SK-N-SH (cell line): ENCODE measurements around the gene RHOU.

Experiments used
- CTCF ChIP-seq: fragments of 200-600 bp; sonication (generic); IDR thresholded peaks from 2 replicates; pipeline ENCODE4 v1.6.1; 2017; ENCODE audit warnings: antibody characterized with exemption, mild to moderate bottlenecking, moderate library complexity
- ELF1 ChIP-seq: IDR thresholded peaks from 2 replicates; pipeline ENCODE4 v1.4.0; 2012
- TF ChIP-seq, protein P1 (sequence below): IDR thresholded peaks from 2 replicates; pipeline ENCODE4 v1.6.1; 2012; ENCODE audit warnings: mild to moderate bottlenecking, low read depth, low read length, moderate library complexity

GRCh38 chr1:228740543-228741317 lies 5.5 kb downstream of the RHOU start:
- TF ChIP-seq, protein P1, sequence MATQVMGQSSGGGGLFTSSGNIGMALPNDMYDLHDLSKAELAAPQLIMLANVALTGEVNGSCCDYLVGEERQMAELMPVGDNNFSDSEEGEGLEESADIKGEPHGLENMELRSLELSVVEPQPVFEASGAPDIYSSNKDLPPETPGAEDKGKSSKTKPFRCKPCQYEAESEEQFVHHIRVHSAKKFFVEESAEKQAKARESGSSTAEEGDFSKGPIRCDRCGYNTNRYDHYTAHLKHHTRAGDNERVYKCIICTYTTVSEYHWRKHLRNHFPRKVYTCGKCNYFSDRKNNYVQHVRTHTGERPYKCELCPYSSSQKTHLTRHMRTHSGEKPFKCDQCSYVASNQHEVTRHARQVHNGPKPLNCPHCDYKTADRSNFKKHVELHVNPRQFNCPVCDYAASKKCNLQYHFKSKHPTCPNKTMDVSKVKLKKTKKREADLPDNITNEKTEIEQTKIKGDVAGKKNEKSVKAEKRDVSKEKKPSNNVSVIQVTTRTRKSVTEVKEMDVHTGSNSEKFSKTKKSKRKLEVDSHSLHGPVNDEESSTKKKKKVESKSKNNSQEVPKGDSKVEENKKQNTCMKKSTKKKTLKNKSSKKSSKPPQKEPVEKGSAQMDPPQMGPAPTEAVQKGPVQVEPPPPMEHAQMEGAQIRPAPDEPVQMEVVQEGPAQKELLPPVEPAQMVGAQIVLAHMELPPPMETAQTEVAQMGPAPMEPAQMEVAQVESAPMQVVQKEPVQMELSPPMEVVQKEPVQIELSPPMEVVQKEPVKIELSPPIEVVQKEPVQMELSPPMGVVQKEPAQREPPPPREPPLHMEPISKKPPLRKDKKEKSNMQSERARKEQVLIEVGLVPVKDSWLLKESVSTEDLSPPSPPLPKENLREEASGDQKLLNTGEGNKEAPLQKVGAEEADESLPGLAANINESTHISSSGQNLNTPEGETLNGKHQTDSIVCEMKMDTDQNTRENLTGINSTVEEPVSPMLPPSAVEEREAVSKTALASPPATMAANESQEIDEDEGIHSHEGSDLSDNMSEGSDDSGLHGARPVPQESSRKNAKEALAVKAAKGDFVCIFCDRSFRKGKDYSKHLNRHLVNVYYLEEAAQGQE: no peak
- TF ChIP-seq CTCF: no peak
- TF ChIP-seq ELF1: no peak
